ENCODE measurements around the gene LCE2C.
A peak's percentile ranks its signal among the peaks of the same experiment; 100 is the strongest.

DNA sequence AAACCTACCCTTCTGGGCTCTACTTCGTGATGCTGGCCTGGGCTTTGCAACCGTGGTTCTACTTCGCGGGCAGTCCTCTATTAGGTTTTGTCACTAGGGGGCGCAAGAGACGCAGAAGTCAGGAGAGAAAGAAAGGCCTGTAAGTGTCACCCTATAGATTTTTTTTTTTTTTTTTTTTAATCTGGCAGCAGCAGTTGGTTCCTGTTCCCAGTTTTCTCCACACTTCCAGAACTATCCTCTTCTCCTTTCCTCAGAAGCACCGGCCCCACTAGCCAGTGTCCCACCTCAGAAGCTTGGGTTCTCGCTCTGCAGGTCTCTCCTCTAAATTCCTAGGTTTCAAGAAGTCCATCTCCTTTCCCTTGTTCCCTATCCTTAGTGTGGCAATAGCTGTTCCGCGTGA lies 21.0 kb upstream of the LCE2C start:
- TF ChIP-seq, protein P1, sequence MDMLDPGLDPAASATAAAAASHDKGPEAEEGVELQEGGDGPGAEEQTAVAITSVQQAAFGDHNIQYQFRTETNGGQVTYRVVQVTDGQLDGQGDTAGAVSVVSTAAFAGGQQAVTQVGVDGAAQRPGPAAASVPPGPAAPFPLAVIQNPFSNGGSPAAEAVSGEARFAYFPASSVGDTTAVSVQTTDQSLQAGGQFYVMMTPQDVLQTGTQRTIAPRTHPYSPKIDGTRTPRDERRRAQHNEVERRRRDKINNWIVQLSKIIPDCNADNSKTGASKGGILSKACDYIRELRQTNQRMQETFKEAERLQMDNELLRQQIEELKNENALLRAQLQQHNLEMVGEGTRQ (IDR thresholded peaks at IDR 0.05; ENCODE audit: borderline replicate concordance, low read depth, low read length), result no peak
- TF ChIP-seq, protein P2, sequence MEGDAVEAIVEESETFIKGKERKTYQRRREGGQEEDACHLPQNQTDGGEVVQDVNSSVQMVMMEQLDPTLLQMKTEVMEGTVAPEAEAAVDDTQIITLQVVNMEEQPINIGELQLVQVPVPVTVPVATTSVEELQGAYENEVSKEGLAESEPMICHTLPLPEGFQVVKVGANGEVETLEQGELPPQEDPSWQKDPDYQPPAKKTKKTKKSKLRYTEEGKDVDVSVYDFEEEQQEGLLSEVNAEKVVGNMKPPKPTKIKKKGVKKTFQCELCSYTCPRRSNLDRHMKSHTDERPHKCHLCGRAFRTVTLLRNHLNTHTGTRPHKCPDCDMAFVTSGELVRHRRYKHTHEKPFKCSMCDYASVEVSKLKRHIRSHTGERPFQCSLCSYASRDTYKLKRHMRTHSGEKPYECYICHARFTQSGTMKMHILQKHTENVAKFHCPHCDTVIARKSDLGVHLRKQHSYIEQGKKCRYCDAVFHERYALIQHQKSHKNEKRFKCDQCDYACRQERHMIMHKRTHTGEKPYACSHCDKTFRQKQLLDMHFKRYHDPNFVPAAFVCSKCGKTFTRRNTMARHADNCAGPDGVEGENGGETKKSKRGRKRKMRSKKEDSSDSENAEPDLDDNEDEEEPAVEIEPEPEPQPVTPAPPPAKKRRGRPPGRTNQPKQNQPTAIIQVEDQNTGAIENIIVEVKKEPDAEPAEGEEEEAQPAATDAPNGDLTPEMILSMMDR (IDR thresholded peaks at IDR 0.05), result peak; percentile 81
- TF ChIP-seq TEAD4 (IDR thresholded peaks at IDR 0.05; ENCODE audit: borderline replicate concordance, insufficient read depth), result no peak
- TF ChIP-seq GATA2 (CRISPR knock-in tag; IDR thresholded peaks at IDR 0.05), result no peak
- TF ChIP-seq YY1 (IDR thresholded peaks at IDR 0.05; ENCODE audit: low read depth), result no peak
- TF ChIP-seq TAF1 (IDR thresholded peaks at IDR 0.05; ENCODE audit: borderline replicate concordance, low read depth, low read length), result no peak
- TF ChIP-seq EP300 (IDR thresholded peaks at IDR 0.05; ENCODE audit: borderline replicate concordance in 1 of 2, low read depth in 1 of 2, low read length in 1 of 2), result no peak; a peak in 1 of 4 replicates
- no peak for TF ChIP-seq POLR2AphosphoS5 (IDR thresholded peaks at IDR 0.05; ENCODE audit: low read depth, low read length)

Measured in SK-N-SH (cell line).